NCI-H526 (cell line): Measurements from ENCODE around the gene PLAC8L1.

Experiments used
- DNase-seq, 2 experiments: peaks; one replicate each; lab custom pipeline; 2025; lab: John Stamatoyannopoulos, UW

The PLAC8L1 gene

DNA sequence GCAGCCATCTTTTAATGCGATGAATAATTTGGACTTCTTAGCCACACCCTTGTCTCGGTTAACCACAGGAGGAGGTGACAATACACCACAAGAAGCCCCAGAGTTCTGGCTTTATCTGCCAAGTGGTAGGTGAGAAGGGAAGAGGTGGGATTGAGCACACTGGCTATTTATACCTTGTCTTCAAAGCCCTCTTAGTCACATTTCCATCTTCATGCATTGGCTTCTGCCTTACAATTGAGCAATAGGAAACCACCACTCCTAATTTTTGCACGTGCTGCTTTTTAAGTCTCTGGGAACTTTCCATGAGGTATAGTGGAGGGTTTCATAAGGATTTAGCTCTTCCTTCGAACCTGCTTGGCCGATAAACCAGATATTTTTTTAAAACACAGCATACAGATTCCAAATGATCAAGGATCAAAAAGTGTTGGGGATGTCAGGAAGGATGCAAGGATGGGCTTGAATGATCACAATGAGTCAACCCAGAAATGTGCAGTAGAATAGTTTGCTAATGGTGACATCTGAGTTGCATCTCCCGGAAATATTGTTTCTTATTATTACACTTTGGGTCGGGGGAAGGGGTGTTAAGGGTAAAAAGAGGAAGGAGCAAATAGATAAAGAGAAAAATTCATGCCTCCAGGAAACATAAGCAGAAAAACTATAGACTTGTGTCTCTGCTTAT lies 25.5 kb downstream of the PLAC8L1 start:
- no peak for DNase-seq

DNA sequence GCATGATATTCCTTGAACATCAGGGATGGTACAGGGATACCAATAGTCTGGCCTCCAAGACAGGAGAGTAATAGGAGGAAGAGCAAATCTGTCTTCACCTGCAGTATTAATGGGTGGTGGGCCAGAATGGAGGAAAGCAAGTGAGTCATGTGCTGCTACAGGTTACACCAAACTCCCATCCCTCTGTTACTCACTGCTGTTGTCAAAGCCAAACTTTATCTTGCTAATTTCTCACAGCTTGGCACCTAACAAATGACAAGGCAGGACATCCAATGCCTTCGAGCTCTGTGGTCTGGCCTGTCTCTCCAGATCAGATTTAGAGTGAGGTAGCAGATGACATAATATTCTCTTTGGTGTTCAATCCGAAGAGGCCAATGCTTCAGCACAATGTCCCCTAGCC lies 26.8 kb downstream of the PLAC8L1 start:
- no peak for DNase-seq

DNA sequence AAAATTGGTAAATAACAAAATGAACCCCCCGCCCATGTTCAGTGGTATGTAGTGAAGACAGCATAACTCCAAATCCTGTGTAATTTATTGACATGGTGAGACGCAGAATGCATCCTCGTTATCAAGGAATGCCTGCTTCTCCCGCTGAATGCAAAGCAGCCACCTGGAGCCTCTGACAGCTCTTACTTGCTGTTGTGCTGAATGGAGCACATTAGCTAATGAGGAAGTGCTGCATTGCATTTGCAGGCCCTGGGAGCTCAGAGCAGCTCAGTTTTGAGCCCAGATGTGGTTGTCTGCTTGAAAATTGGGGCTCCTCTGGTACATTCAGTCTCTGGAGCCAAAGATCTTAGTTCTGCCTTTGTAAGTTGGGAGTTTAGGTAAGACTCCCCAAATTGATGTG lies 28.9 kb downstream of the PLAC8L1 start:
- peak; percentile 46 to 79 for DNase-seq

DNA sequence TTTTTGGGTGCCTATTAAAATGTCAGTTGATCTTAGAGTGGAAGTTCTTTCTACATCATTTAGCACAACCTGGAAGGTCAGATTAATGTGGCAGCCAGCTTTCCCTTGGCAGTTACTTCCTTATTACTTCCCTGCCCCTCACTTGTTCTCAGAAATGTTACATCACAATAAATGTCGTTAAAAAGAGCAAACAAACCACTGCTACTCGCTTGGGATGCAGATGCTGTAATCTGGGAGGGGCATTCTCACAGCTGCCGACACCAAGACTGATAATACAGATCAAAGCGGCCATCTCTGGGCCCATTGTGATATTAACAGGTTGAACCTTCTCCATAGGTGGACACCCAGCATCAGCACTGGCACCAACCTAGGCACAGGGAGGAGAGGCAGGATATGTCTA lies 29.3 kb downstream of the PLAC8L1 start:
- DNase-seq: peak; percentile 30 to 52

DNA sequence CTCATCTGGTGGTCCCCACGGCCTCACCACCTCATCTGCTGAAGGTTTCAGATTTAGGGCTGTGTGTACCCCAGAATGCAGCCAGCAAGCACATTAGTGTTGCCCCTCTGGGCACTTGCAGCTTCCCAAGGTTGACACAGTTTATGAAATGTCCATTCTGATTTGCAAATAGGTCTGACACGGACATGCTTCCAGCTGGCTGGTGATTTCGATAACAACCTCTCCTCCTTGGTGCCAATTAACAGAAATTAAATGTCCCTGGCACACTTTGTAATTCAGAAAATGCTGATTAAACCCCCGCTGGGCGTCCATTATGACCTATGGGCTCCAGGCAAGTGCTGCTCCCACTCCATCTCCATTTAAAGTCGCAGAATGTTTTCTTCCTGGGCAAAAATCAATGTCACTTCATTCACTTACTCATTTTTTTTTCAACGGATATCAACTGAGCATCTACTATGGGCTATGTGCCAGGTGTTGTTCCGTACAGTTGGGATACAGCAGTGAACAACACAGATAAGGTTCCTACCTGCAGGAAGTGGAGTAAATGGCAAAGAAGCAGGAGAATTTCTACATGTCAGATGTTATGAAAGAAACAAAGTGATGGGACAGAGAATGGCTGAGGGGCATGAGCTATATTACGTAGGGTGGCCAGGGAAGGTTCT lies 32.0 kb downstream of the PLAC8L1 start:
- DNase-seq: no peak

DNA sequence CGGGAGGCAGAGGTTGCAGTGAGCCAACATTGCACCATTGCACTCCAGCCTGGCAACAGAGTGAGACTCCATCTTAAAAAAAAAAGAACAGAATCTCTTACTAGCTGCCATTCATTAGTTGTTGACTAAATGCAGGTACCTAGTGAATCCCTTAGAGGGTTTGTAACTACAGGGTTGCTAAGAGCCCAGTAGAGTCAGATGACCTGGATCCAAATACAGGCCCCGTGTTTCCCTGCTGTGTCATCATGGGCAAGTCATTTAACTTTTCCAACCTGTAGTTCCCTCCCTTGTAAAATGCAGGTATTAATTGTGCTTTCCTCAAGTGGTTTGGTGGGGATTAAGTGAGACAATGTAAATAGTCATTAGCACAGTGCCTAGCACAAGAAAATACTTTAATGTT lies 32.8 kb downstream of the PLAC8L1 start:
- DNase-seq: no peak

DNA sequence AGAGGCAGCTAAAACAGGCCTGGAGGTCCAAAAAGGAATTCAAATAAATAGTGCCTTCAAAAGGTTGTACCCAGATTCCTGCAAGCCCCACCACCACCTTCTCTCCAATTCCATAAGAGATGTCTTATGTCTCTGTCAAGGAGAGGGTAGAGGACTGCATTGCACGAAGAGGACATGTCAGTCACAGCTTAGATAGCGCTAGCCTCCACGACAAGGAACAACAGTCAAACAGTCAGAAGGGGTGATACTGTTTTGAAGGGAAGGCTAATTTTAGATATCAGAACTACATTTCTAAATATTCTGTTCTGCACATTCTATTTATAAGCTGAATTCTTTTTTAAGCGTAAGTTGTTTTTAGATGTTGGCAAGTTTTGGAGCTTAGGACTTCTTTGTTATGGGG lies 34.2 kb downstream of the PLAC8L1 start:
- no peak for DNase-seq

DNA sequence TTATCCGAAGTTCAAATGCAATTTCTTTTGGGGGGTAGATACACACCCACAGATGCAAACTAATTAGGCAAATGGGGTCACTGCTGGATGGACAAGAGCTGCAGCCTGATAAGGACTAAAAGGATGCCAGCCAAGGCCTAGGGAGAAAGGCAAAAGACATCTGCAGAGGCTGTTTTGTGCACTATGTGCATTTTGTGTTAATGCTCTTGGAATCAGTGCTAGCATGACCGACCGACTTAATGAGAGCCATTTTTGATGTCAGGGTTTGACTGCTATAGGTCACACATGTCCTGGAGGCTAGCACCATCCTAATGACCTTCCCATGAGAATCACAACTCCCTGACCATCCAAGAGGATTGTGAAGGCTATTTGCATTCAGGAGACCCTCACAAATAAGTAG lies 34.6 kb downstream of the PLAC8L1 start:
- no peak for DNase-seq

DNA sequence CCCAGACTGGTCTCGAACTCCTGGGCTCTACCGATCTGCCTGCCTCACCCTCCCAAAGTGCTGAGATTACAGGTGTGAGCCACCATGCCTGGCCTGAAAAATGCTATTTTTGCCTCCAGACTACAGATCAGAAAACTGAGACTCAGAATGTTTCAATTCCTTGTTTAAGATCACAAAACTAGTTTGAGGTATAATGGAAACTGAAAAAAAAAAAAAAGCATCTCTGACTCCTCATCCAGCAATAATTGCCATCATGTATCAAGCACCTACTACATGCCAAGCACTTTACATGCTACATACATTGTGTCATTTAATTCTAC lies 35.6 kb downstream of the PLAC8L1 start:
- DNase-seq: no peak

DNA sequence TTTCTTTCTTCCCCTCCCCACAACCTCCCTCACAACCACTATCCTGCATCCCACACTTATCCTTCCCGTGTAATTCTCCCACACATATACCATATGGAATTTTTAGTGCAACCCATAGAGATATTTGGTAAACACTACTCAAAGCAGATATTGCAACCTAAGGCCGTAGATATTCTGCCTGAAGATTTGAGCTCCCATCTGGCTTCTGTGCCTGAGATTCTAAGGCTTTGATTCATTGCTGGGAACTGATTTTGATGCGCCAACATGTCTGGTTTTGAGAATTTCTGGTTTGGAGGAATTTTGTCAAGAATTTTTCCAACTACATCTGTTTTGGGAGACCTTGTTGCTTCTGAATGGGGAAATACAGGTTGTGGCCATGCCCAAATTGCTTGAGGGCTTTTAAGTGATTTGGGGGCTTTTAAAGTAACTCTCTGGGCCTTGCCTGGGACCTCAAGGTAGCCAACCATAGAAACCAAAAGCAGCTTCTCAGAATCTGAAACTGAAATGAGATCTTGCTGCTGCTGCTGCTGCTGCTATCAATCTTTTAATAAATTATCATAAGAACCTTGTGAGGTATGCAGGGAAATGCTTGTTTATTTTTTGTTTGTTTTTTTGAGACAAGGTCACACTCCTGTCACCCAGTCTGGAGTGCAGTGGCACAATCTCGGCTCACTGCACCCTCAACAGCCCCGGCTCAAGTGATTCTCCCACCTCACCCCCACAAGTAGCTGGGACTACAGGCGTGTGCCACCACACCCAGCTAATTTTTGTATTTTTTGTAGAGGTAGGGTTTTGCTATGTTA lies 36.2 kb downstream of the PLAC8L1 start:
- DNase-seq: no peak

DNA sequence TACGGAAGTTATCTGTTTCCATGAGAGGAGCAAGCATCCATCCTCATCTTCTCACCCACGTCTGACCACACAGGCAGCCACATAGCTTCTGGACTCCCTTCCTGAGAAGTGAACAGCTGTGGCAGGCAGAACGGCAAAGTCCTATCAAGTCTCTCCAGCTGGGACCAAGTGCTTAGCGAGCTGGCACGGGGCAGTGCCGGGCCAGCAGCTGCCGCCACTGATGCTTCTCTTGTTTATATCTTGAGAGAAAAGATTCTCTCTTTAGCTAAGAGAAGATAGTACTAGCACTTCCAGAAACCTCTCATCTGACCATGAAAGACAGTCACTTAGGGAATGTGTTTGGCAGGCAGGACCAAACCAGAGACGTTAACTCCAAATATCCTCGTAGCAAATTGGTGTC lies 37.2 kb downstream of the PLAC8L1 start:
- no peak for DNase-seq

DNA sequence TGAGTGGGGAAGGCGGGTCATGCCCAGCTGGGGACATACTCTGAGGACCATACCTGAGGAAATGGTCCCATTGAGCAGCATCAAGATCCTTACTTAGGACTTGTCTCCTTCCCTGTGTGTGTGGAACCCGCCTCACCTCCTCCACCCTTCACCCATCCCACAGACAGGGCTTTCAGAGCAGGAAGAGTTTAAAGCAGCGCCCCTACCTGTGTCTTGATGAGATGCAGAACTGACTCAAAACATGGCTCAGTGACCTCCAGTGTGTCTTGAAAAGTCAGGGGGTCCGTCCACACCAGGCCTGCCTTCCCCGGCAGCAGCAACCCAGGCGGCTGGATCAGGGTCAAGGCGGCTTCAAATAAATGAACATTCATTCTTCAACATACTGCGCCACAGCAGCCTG lies 38.4 kb downstream of the PLAC8L1 start:
- no peak for DNase-seq

DNA sequence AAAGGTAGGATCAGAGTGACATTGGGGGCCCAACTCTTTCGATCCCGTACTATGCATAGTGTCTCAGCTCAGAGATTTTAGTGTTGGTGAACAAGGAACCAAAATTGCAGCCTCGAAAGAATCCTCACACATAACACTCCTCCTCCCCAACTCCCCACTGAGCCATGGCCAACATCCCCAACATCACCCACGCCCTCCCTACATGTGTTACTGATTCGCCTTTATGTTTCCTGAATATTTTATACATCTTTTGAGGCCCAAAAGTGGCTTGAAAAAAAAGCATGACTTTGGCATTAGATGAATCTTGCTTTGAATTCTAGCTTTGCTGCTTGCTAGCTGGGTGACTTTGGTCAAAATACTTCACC lies 45.2 kb downstream of the PLAC8L1 start:
- no peak for DNase-seq

DNA sequence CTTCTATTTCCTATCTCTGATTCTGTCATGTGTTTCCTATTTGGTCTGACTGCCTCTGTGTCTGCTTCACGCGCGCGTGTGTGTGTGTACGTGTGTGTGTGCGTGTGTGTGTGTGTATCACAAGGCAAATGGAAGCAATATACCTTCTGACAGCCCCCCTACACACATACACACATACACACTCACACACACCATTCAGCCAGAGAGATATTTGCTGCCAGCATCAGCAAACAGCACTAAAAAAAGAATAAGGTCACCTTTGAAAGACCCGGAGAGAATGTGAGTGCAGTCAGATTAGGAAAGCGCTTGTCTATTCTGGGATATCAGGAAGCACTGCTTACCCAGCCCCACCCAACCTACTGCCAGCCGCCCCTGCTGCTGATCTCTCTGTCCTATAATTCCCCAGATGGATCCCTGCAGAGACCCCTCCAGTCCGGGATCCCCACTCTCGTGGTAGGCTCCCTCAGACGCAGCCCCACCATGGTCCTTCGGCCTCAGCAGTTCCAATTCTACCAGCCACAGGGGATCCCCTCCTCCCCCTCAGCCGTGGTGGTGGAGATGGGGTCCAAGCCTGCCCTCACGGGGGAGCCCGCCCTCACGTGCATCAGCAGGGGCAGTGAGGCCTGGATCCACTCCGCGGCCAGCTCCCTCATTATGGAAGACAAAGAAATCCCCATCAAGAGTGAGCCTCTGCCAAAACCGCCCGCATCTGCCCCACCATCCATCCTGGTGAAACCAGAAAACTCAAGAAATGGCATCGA lies 45.7 kb downstream of the PLAC8L1 start:
- DNase-seq: no peak

DNA sequence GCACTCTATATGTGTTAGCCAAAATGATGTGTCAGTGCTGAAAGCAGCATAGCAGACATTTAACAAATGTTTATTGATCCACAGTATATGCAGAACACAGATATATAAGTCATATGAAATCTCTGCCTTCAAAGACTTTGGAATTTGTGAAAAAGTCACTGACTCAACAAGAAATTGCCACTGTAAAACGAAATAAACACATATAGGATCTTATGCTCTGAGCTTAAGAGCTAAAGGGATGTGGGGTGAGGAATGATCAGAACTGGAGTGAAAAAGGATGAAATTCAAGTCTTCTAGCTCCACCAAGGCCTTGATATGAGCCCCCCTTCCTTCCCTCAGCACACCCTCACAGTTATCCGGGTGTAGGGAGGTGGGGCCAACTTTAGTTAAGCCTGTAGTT lies 49.9 kb downstream of the PLAC8L1 start:
- DNase-seq: no peak

DNA sequence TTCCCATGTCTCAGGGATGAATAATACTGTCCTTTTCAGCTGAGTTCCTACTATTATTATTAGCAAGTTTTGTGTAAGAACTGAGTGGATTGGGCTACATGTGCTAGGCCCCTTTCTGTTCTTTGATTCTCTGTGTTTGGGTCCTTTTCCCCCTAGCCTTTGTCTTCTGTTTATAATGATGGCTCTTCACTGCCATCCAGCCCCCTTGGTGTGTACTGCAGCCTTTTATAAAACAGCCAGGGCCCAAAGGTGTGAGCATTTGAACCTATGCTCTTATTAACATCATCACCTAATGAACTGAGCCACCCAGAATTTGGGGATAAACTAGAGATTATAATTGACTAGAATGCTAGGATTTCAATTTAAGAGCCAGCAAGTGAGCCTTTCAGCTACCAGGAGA lies 52.6 kb downstream of the PLAC8L1 start:
- peak in 1 of 2 experiments; percentile 43 for DNase-seq

DNA sequence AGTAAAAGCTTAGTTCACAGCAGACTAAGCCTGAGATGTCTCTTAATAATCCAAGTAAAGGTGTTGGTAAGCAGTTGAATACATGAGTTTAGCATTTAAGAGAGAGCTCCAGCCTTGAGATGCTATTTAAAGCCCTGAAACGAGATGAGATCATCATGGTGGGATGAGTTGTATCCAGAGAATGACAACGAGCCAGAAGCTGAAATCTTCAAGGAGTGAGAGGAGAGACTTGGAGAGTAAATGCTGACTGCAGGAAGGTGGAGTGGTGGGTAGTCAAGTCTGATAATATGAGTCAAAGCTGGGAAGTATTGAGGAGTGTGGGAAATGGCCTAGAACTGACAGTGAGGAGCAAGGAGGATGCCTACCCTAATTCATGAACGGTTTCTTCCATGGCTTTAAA lies 53.7 kb downstream of the PLAC8L1 start:
- no peak for DNase-seq

DNA sequence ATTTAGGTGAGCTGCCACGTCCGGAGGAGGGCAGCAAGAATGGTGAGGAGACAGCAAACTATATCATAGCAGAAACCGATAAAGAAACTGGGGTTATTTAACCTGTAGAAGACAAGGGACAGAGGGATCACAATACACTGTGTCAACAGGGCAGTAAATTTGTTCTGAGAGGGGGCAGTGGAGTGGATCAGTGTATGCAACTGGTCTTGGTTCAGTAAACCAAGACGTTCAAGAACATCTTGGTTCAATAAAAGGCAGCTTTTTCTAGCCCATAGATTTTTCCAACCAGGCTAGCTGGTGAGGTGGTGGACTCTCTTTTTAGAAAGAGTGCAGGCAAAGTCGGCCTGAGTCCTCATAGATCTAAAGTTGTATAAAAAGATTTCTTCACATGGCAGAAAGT lies 55.3 kb downstream of the PLAC8L1 start:
- no peak for DNase-seq

DNA sequence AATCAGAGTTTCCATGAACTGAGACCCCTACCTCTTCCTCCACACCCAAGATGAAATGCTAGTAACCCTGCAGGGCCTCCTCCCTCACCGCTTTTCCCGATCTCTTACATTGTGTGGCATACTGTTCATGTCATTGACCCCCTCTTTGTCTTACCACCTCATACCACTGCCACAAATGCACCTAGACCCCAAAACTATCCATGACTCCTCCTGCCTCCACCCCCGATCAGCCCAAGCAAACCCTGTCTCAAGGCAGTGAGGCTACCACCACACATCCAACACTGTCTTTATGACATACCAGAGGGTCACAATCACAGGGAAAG lies 55.7 kb downstream of the PLAC8L1 start:
- DNase-seq: no peak

DNA sequence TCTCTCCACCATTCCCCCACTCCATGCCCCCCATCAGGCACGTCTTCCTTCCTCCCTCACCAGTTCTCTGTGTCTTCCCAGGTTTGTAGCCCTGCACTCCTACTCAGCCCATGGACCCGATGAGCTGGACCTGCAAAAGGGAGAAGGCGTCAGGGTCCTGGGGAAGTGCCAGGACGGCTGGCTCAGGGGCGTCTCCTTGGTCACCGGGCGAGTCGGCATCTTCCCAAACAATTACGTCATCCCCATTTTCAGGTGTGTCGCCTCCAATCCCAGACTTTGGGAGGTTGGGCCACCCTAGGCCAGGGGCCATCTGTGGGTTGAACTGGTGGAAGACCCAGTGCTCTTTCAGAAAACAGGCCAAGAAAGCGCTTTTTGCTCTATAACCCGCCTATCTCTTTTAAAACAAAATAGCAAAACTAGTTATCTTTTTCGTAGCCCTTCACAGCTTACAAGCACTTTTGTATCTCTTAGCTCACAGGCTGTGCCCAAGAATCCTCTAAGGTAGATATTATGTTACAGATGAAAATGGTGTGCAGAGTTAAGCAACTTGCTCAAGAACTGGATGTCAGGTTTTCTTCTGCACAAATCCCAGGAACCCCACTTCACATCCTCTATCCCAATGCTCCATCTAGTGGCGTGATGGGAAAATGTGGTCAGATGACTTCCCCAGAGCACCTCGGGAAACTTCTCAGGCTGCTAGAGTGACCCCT lies 56.2 kb downstream of the PLAC8L1 start:
- peak; percentile 19 to 72 for DNase-seq

DNA sequence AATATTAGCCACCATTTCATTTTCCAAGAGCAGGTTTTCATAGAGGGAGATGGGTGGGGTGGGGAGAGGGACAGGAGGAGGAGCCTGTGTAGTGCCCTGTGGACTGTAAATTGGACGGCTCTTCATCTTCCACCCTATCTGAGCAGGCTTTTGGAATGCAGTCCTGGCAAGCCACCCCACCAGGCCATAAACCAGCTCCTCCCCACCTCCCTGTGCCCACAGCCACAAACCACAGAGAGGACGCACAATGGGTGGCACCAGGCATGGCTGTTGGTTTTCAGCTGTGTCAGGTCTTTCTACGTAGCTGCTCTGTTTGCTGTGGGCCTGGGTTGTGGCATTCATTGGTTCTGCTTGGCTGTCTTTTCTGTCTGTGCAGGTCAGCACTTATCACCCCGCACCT lies 58.0 kb downstream of the PLAC8L1 start:
- no peak for DNase-seq

DNA sequence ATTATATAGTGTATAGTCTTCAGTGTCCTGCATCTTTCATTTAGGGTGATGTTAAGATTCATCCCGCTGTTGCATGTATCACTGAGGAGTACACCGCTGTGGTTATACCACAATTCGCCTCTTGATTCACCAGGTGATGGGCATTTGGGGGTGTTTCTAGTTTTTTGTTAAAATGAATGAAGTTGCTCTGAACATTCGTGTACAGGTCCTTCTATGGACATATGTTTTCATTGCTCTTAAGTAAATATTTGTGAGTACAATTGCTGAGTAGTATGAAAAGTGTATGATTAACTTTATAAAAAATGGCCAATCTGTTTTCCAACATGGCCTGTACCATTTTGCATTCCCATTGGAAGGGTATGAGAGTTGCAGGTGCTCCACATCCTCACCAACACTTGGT lies 61.7 kb downstream of the PLAC8L1 start:
- no peak for DNase-seq
